AG08395 (cell line): ENCODE data around the gene APOBEC3F.
"Not testable (repeated sequence)": the region's sequence is repeated elsewhere in the genome, so short reads cannot be mapped to it uniquely, and the experiment has no call there.

Experiments used
- DNase-seq: peaks from one replicate; pipeline ENCODE4 v3.0.0; 2012; ENCODE audit warnings: mixed read lengths, low spot score

Gene APOBEC3F

GRCh38 chr22:39027717-39028116 is 12.9 kb upstream of the APOBEC3F start:
- DNase-seq = no peak

- DNase-seq = no peak
Measured at GRCh38 chr22:39028281-39028680, 12.4 kb upstream of the APOBEC3F start.

DNA sequence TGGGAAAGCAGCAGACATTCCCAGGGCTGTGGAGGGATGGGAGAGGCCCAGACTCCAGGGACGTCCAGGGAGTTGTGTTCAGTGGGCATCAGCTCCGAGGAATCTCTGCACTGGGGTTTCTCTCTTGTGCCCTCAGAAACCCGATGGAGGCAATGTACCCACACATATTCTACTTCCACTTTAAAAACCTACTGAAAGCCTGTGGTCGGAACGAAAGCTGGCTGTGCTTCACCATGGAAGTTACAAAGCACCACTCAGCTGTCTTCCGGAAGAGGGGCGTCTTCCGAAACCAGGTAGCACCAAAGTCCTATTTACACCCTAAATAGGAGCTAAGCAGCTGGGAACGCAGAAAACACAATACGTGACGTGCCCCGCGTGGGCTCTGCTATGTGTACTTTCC is 11.4 kb upstream of the APOBEC3F start:
- DNase-seq = no peak

GRCh38 chr22:39030705-39031104 is 10.0 kb upstream of the APOBEC3F start:
- DNase-seq = no peak

GRCh38 chr22:39031434-39032295 is 9.0 kb upstream of the APOBEC3F start:
- not testable (repeated sequence) for DNase-seq

GRCh38 chr22:39037071-39037470 is 3.6 kb upstream of the APOBEC3F start:
- DNase-seq = not testable (repeated sequence)

DNA sequence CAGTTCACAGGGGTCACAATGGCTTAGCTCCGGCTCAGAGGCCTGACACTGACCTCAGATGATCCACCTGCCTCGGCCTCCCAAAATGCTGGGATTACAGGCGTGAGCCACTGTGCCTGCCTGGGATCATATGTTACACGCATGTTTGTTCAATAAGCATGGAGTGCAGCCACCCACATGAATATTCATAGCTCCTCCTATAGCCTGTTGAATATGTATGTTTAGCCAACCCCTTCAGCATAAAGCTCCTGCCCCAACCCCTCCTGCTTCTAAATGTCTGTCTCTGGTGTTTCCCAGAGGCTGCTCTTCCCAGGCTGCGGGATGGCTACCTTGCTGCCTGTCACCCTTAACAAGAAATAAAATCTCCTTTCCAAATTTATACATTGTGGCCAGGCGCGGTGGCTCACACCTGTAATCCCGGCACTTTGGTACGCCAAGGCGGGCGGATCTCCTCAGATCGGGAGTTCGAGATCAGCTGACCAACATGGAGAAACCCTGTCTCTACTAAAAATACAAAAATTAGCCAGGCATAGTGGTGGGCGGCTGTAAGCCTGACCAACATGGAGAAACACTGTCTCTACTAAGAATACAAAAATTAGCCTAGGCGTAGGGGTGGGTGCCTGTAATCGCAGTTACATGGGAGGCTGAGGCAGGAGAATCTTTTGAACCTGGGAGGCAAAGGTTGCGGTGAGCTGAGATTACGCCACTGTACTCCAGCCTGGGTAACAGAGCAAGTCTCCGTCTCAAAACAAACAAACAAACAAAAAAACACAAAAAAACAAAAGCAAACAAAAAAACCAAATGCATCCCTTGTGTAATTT is 1.1 kb upstream of the APOBEC3F start:
- DNase-seq = no peak

DNA sequence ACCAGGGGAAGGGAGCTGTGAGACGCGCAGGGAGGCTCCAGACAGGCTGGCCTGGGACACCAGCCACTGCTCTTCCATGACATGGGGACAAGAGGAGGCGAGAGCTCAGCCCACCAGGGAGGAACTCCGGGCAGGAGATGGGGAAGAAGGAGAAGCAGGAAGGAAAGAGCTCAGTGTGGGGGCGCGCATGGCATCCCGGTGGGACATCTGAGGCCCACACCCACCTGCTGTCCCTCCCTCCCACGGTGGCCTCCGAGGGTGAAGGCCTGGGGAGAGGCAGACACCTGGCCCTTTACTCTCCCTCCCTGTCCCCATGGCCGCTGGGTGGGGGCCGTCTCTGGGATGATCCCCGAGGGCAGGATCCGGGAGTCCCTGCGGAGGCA is 518 bp upstream of the APOBEC3F start:
- DNase-seq = not testable (repeated sequence)

- DNase-seq = no peak
Measured at GRCh38 chr22:39041908-39042307, 1.2 kb downstream of the APOBEC3F start.

DNA sequence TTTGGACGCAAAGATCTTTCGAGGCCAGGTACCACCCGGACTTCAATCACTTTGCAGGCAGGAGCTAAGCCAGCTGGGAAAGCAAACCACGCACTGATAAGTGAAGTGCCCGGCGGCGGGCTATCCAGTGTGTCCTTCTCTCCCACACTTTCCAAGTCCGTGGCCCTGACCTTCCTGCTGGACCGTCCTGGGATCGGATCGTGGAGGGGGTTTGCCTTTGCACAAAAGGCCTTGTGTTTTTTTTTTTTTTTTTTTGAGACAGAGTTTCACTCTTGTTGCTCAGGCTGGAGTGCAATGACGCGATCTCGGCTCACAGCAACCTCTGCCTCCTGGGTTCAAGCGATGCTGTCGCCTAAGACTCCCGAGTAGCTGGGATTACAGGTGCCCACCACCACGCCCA is 2.4 kb downstream of the APOBEC3F start:
- DNase-seq = not testable (repeated sequence)

- DNase-seq = not testable (repeated sequence)
Measured at GRCh38 chr22:39045136-39045535, 4.5 kb downstream of the APOBEC3F start.

- DNase-seq = not testable (repeated sequence)
Measured at GRCh38 chr22:39049486-39049885, 8.8 kb downstream of the APOBEC3F start.

GRCh38 chr22:39051844-39052495 is 11.3 kb downstream of the APOBEC3F start:
- not testable (repeated sequence) for DNase-seq

- no peak for DNase-seq
Measured at GRCh38 chr22:39055658-39056057, 15.0 kb downstream of the APOBEC3F start.

DNA sequence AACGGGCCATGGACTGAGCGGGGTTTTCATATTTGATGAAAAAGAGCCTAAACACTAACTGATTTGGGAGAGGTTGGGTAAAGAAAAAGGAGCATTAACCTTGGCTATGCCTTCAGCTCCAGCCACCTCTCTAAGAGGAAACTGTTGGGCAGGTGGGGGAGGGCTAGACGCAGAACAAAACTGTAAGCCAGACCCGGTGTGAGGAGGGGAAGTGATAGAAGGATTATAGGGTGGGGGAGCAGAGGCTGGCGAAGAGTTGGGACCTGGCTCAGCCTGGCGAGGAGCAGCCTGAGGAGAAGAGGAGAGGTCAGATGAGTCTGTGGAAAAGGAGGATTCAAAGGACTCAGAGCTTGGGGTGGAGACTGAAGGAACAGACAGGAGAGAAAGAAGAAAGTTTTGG is 20.6 kb downstream of the APOBEC3F start:
- DNase-seq = not testable (repeated sequence)

DNA sequence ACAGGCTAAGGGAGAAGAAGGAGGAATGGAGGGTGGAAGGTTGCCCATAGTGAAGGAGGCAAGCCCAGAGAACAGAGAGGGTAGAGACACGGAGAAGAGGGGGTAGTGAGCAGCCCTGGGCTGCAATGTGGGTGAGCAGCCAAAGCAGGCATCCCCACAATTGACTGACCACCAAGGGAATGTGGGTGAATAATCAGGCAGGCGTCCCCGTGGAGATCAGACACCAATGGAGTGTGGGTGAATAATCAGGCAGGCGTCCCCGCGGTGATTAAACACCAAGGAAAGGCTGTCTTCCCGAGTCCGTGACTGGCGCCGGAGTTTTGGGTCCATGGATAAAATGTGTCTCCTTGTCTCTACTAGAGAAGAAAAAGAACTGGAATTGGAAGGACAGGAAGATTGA is 21.3 kb downstream of the APOBEC3F start:
- not testable (repeated sequence) for DNase-seq

- DNase-seq = not testable (repeated sequence)
Measured at GRCh38 chr22:39063904-39064303, 23.2 kb downstream of the APOBEC3F start.

DNA sequence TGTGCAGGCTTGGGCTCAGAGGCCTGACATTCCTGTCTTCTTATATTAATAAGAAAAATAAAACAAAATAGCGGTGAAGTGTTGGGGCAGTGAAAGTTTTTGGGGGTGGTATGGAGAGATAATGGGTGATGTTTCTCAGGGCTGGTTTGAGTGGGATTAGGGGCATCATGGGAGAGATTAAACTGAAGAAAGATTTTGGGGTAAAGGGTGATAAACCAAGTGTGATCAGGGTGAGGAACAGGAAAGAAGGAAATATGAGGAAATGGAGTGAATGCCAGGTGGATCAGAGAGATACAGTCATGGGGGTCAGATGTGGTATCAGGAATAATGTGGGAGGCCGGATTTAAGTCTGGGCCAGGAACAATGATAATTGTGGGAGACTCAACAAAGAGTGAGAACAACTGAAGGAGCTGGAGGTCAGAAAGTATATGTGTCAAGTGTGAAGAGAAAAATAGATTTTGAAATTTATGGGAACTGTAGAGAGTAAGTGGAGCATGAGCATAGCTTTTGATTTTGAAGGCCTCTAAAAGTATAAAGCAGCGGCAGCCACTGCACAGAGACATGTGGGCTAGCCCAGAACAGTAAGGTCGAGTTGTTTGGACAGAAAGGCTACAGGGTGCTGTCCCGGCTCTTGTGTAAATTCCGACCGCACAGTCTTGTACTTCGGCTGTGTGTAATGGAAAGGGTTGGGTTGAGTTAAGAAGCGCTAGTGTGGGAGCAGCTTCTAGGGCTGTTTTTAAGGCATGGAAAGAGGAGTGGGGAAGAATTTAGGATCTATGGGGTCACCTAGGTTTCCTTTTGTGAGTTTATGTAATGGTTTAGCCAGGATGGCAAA is 26.0 kb downstream of the APOBEC3F start:
- DNase-seq = not testable (repeated sequence)

DNA sequence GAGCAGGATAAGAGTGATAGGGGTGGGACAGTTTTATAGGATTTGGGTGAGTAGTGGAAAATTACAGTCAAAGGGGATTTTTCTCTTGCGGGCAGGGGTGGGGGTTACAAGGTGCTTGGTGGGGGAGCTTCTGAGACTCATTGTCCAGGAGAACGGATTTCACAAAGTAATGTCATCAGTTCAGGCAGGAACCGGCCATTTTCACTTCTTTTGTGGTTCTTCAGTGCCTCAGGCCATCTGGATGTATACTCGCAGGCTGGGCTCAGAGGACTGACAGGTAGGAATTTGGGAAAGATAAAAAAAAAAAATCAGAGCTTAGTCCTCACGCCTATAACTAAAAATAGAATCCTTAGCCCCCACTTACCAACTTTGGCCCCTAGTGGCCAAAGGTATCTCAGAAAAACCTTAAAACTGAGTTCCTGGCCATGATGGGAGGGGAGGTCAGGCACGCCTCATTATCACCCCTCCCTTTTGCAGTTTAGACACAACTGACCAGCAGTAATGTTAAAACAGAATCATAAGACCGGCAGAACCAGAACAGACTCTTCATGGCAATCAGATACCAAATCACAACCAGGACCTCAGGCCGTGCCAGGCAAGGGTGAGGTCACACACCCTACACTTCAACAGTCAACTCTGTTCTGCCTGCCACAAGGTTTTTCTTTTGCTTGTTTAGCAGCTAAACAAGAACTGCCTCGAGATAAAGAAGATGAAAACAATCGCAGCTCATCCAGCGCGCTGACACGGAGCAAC is 27.5 kb downstream of the APOBEC3F start:
- no peak for DNase-seq

DNA sequence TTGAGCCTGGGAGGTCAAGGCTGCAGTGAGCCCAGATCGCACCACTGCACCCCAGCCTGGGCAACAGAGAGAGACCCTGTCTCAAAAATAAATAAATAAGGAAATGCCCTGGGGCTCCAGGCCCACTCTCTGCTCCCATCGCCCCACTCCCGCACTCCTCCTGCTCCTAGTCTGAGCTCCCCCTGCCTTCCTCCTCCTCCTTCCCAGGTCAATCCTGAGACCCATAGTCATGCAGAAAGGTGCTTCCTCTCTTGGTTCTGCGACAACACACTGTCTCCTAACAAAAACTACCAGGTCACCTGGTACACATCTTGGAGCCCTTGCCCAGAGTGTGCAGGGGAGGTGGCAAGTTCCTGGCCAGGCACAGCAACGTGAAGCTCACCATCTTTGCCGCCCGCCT is 29.5 kb downstream of the APOBEC3F start:
- no peak for DNase-seq

GRCh38 chr22:39072581-39072981 is 31.9 kb downstream of the APOBEC3F start:
- DNase-seq = not testable (repeated sequence)
